GM19463 (cell line): ENCODE data around the gene GNB5.
"Not testable (repeated sequence)": the region's sequence is repeated elsewhere in the genome, so short reads cannot be mapped to it uniquely, and the experiment has no call there.

Experiments
- ATAC-seq: cut with Tn5 transposase; IDR thresholded peaks from one replicate; pipeline ENCODE4 v1.9.1; 2021; ENCODE audit warnings: mild to moderate bottlenecking, moderate library complexity; ENCODE audit not compliant: unreplicated experiment

GNB5 gene

DNA sequence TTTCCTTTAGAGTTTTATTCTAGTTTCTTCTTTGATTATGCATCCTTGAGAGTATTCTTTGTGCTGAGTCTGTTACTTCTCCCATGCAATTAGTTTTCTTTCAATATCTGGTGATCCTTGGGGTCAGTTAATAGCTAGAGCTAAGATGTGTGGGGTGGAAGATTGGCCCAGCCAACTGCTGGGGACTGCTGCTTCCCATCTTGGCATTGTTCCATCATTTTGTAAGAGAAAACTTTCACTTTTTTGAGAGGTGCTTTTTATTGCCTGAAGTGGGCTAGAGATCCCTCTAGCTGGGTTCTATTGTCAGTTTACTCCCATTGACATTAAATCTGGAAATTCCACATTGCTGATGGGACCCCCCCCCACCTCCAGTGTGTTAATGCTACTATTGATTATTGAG, 94.0 kb downstream of the GNB5 start:
- ATAC-seq = no peak

DNA sequence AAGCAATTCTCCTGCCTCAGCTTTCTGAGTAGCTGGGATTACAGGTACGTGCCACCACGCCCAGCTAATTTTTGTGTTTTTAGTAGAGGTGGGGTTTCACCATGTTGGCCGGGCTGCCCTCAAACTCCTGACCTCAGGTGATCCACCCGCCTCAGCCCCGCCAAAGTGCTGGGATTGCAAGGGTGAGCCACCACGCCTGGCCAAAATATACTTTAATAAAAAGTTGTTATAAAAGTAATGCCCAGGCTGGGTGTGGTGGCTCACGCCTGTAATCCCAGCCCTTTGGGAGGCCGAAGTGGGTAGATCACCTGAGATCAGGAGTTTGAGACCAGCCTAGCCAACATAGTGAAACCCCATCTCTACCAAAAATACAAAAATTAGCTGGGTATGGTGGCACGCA, 94.7 kb downstream of the GNB5 start:
- not testable (repeated sequence) for ATAC-seq

GRCh38 chr15:52095597-52096262, 95.5 kb downstream of the GNB5 start:
- ATAC-seq = no peak

DNA sequence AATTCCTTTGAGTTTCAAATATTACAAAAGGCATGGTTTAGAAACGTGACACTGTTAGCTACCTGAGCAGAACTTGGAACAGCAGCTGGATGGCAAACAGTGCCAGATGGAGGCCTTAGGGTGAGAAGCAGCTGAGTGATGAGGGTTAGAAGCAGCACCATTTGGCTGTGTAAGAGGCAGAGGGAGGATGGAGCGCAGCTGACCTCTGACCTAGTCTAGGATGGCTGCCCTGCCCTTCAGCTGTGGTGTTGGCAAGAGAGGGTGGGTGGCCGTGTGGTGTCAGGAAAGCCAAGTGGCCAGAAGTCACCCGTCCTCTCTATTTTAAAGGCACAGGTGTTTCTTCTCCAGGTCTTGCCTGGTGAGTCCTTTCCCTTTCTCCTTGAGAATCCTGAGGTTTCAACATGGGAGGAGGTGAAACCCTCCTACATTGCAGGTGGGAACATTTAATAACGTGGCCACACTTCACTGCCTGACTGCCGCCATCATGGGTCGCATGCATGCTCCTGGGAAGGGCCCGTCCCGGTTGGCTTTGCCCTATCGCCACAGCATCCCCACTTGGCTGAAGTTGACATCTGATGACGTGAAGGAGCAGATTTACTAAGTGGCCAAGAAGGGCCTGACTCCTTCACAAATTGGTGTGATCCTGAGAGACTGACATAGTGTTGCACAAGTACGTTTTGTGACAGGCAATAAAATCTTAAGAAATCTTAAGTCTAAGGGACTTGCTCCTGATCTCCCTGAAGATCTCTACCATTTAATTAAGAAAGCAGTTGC, 96.2 kb downstream of the GNB5 start:
- ATAC-seq = no peak

DNA sequence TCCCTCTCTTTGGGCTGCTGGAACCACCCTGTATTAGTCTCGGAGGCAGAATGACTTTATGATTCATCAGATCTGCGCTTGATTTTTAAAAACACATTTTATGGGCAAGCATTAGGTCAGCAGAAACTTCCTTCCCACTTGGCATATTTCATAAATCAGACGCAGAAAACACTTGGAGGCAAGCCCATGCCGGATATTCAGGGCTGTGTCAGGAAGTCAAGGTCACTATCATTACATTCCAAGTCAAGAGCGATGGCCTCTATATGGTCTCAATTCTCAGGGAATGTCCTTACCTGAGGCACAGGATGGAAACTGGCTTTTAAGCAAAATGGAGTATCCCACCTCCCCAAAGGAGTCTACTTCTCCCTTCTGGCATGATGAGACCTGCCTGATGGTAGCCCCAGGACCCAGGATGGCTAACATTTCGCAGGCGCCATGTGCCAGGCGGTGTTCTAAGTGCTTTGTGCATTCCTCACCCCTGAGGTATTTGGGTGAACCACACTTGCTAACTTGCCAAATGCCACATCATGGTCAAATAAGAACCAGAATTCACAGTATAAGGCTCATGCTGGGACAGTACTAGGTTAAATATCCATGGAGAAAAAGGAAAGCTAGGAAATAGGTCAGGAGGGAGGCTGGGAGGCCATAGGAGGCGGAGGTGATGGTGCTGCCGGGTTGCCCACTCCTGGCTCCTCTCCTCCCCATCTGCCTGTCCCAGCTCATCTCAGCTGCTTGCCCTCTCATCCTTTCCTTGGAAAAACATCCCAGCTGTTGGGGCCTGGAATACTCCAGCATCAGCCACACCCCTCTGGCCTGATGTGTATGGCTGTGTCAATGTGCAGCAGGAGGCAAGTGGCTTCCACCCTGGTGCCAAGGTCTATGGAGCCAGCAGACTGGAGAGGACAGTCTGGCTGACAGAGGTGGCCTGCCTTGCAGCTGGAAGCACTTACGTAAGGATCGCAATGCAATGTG, 97.4 kb downstream of the GNB5 start:
- no peak for ATAC-seq

DNA sequence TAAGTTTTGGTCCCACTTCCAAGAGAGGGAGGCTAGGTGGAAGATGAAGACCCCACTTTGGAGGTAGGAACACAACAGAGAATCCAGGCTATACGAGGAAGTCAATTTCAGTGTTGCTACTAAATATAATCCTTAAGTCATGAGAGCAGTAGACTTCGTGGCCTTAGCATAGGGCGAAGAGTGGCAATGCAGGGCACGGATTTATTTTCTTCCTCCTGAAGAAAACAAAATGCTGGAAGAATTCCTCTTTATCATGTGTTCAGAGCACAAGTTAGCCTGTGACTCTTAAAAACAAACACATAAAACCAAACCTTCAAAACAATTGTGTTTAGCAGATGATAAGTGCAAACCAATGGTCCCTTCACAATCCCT, 98.0 kb downstream of the GNB5 start:
- ATAC-seq = no peak

DNA sequence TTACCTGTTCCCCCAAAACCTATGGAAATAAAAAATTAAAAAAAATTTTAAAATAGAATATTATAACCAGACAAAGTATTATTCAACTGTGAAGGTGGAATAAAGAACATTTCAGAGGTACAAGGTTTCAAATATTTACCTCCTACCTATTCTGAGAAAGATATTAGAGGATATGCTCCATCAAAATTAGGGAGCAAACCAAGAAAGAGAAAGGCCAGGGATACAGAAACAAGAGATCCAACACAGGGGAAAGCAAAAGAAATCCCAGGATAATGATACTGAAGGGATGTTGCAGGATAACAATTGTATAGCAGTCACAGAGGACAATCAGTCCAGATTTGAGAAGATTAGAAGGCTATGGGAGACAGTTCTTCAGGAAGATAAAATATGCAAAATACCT, 101.0 kb downstream of the GNB5 start:
- ATAC-seq = no peak

DNA sequence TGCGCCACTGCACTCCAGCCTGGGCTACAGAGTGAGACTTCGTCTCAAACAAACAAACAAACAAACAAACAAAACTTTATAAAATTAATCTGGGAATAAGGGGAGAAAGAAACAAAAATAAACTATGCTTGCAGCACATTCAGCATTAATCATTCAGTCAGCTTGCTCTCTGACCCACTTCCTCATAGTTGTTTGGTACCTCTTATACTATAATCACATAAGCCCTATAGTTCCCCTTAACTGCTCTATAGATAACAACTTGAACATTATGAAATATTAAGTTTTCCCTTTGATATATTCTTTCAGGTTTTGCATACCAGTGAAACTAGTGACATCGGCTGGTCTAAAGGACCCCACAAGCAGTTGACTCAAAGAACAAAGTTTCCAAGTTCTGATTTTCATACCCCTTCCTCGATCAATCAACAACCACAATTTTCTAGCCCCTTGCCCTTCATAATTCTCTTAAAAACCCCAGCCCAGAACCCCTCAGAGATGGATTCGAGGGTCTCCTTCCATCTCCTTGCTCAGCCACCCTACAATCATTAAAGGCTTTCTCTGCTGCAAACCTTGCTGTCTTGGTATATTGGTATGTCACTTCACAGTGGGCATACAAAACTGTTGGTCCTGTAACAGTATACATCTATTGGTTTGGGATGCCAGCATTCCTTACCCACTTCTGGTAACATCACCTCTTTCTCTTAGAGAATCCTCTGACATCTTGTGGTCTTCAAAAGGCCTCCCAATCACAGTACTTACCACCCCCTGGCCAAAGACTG, 105.0 kb downstream of the GNB5 start:
- ATAC-seq = no peak

- ATAC-seq = no peak
Observed at GRCh38 chr15:52085299-52085698, 105.9 kb downstream of the GNB5 start.

GRCh38 chr15:52083603-52084002, 107.6 kb downstream of the GNB5 start:
- no peak for ATAC-seq

- not testable (repeated sequence) for ATAC-seq
Observed at GRCh38 chr15:52083037-52083359, 108.2 kb downstream of the GNB5 start.

GRCh38 chr15:52082197-52083036, 108.8 kb downstream of the GNB5 start:
- ATAC-seq = peak; percentile 73

DNA sequence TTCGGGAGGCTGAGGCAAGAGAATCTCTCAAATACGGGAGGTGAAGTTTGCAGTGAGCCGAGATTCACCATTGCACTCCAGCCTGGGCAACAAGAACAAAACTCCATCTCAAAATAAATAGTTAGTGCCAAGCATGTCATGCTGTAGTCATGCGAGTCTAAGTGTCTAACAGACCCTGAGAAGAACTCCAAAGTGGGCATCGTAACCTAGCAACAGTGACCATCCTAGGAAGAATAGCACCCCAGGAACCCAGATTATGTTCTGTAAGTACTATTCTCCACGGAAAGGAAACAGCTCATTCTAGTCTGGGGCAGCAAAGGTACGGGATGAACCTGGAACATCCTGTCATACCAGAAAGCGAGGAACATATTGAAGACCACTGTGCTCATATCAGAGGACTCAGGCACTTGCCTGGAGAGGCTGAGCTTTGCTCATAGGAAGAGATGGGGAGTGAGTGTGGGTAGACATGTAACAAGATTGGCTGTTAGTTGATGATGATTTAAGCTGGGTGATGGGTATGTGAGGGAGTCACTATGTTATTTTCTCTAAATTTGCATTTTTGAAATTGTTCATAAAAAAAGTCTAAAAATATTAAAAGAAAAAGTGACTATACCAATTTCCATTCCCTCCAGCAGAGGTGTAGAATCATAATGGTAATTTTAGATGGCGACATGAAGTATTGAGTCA, 110.3 kb downstream of the GNB5 start:
- ATAC-seq = no peak

DNA sequence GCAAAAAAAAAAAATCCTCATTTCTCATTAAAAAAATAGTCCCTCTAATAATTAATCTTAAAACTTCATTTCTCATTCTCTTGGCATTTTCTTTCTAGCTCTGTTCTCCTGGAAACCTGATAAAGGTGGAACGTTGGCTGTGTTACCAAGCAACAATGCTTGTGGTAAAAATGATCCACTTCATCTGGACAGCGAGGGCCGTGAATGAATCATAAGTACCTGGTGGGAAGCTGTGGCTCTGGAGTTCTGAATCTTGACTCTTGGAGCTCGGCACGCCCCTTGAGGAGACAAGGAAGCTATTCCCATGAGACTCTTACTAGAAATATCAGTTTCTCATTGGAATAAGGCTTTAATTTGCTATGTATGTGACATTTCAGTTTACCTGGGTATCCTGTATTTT, 111.2 kb downstream of the GNB5 start:
- ATAC-seq = no peak

DNA sequence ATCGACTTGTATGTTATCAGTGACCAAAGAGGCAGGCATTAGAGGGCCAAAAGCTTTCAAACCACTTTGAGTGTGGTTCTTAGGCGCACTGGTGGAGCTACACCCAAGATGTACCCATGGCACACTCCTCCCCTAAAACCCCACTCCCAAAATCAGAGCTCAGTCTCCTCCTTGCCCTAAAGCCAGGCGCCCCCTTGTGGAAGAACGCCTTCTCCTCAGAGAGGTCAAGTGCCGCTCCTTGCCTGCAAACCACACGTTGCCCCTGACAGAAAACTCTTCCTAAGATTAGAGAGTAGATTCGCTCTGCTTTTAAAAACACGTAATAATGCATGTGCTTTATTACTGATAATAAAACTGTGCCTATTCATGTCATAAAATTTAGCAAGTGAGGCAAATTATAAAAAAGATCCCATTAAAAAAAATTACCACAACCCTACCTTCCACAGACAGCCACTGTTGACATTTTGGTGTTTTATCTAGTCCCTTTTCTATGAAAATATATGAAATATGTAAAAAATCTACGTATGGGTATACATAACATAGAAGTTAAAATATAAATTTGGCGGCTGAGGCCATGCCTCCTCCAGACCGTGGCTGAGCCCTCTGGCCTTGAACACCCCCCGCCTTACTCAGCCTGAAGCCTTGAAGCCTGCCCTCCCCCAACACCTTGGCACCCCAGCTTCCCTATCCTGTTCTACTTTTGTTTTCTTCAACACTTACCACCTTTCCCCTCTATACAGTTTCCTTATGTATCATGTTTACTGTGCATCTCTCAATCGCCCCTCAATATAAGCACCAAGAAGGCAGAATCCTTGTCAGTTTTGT, 112.1 kb downstream of the GNB5 start:
- ATAC-seq = no peak

DNA sequence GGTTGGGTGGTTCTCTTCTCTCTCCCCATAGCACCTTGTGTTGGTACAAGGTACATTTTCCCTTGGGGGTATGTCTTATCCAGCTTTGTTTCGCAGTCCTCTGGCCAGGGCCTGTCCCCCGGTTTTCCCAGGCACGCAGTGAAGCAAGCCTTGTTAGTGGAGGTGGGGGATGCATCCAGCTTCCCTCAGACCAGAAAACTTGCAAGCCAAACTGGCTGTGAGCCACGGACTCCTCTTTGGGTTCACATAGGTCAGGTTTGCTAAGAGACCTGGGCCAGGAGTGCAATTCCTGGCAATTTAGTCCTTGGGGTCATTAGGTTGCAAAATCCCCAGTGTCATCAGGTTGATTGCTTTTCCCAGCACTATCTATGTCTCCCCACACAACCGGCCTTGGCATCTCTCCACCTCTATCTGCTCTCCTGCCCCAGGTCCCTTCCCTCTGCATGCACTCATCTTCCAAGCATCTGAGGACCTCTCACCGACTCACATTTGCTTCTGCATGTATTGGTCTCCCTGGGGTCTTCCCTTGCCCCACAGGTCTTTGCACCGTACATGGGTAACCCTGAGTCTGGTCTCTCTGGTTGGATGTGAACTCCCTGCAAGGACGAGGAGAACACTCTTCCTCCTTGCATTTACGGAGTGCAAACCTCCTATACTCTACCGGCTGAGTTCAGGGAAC, 112.9 kb downstream of the GNB5 start:
- no peak for ATAC-seq

DNA sequence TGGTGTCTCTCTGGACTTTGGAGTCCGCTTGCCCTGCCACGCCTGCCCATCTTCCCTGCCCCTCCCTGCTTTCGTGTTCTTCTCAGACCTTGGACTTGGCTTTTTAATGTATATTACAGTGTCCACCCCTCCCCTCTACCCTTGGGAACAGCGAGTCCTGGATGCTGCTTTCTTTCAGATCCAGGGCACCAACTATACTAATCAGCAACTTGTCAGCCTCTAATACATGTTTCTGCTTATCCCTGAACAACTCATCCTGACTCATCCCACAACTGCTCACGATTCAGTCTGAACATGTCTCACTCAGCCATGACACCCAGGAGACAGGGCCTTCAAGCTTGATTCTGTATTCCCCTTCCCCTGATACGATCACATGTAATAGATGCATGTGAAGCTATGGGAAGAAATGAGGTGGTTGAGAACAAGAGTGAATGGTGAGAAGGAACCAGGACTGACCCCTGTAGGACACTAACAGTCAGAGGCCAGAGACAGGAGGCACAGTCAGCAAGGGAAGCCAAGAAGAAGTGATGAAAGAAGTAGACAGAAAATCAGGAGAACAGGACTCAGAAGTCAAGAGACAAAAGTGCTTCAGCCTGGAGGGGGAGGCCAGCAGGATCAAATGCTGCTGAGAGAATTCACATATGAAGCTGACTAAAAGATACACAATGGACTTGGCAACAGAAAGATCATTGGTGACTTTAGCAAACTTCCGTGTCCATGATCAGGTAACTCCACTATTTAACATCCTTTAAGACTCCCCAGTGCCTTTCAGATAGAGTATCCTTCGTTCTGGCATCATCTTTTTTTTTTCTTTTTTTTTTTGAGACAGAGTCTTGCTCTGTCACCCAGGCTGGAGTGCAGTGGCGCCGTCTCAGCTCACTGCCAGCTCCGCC, 114.1 kb downstream of the GNB5 start:
- ATAC-seq = peak; percentile 70
